Kidney (tissue), 14 donors: Measurements from ENCODE around the gene C9. TPM values are rescaled to one million over a fixed set of nuclear protein-coding genes. Genes with fewer than 3 reads are reported as not detected.
A peak's percentile ranks its signal among the peaks of the same experiment; 100 is the strongest.
"Not testable (repeated sequence)": the region's sequence is repeated elsewhere in the genome, so short reads cannot be mapped to it uniquely, and the experiment has no call there.

ENCODE experiments used
- DNase-seq, 5 donors: peaks; one replicate each; pipeline ENCODE4 v3.0.0-alpha.2; 2013 to 2020
- FAIRE-seq: peaks from 2 replicates; lab custom pipeline; 2012; peaks lifted over from hg19 to GRCh38; lab: Jason Lieb, UNC
- H3K27ac ChIP-seq, 2 donors: one replicate each; pipeline ENCODE4 v1.7.0; 2013; ENCODE audit warnings: low read depth in 2 of 2, low read length in 2 of 2, inconsistent platforms in 1 of 2
- H3K27me3 ChIP-seq: one replicate; pipeline ENCODE4 v1.7.1; 2013; ENCODE audit warnings: low read length, inconsistent platforms; ENCODE audit not compliant: control insufficient read depth, insufficient read depth
- H3K36me3 ChIP-seq, 3 donors: one replicate each; pipeline versions ENCODE4 v1.7.0 to v1.7.1; 2013; ENCODE audit warnings: low read length in 3 of 3, control low read depth in 1 of 3, inconsistent platforms in 1 of 3; ENCODE audit not compliant: insufficient read depth in 3 of 3, control insufficient read depth in 2 of 3
- H3K4me1 ChIP-seq, 3 donors: one replicate each; pipeline versions ENCODE4 v1.7.0 to v1.7.1; 2013; ENCODE audit warnings: low read length in 3 of 3, inconsistent platforms in 1 of 3, low read depth in 1 of 3; ENCODE audit not compliant: control insufficient read depth in 2 of 3, insufficient read depth in 2 of 3
- H3K4me3 ChIP-seq, 3 donors: one replicate each; pipeline versions ENCODE4 v1.7.0 to v1.8.1; 2013; ENCODE audit warnings: low read length in 3 of 3, control low read depth in 1 of 3, inconsistent platforms in 1 of 3
- H3K9ac ChIP-seq, 3 donors: one replicate each; pipeline versions ENCODE4 v1.7.0 to v1.7.1; 2013; ENCODE audit warnings: low read length in 3 of 3, control low read depth in 1 of 3, inconsistent platforms in 1 of 3
- H3K9me3 ChIP-seq, 3 donors: one replicate each; pipeline versions ENCODE4 v1.7.0 to v1.7.1; 2013; ENCODE audit warnings: low read length in 3 of 3, control low read depth in 1 of 3, inconsistent platforms in 1 of 3; ENCODE audit not compliant: control insufficient read depth in 2 of 3, insufficient read depth in 1 of 3
- CTCF ChIP-seq: IDR thresholded peaks from 3 replicates; pipeline ENCODE4 v1.5.1; 2012; ENCODE audit warnings: mild to moderate bottlenecking, moderate library complexity, borderline replicate concordance; ENCODE audit not compliant: insufficient read depth; ENCODE audit errors: extremely low read depth
- intact Hi-C: fragments of 100-400 bp; cut with DNase I; formaldehyde crosslinking; loops from one replicate; pipeline ENCODE4 v1.11.1; 2022
- polyA plus RNA-seq: library from polyadenylated mRNA; stranded (reverse); fragments of 350-450 nt; fragmentation: Illumina TruSeq; extraction: RNeasy Lipid Tissue Mini Kit (QIAGEN cat#74804); gene quantifications from one replicate; pipeline ENCODE4 v1.2.3, GENCODE V29; 2014; ENCODE audit warnings: low read depth, low replicate concordance; ENCODE audit not compliant: insufficient read depth
- total RNA-seq: library from RNA; stranded (reverse); fragmentation: NEBNext Ultra II Directional; extraction: Animal tissue kit (Norgen Biotek cat#: 25700); gene quantifications from one replicate; pipeline ENCODE4 v1.2.1, GENCODE V29; 2021
- donor health status: control.
- donor health status: control.
- donor health status: control.
- donor health status: control.
- donor health status: control.
- donor health status: DM: yes; HTN: yes; CAD: no.
- donor health status: Normal renal cell carcinoma (clear cell type).

C9 gene
- total and polyA plus RNA-seq, 2 donors from 2014 or later, result 1.5 to 4.5 TPM

- no peak overlapping the region for H3K4me3 ChIP-seq
- no peak for FAIRE-seq
- H3K36me3 ChIP-seq, result no peaks in the 10 kb centered on the region
- H3K9ac ChIP-seq, result no peak overlapping the region
- H3K27ac ChIP-seq, result no peak overlapping the region
- no peaks in the 10 kb centered on the region for H3K27me3 ChIP-seq
- H3K4me1 ChIP-seq, result no peaks in the 10 kb centered on the region
- no peak for TF ChIP-seq CTCF
- DNase-seq, result no peak
- intact Hi-C loops, result no loop called here
- no peaks in the 10 kb centered on the region for H3K9me3 ChIP-seq
Observed at GRCh38 chr5:39328731-39329130, 35.6 kb downstream of the C9 start.

- intact Hi-C loops, result no loop called here
- TF ChIP-seq CTCF, result no peak
- H3K4me1 ChIP-seq, result no peaks in the 10 kb centered on the region
- H3K9ac ChIP-seq, result no peak overlapping the region
- H3K9me3 ChIP-seq, result peaks cover 0 to 8% (median 0%) of the 10 kb centered on the region in 3 donors
- H3K4me3 ChIP-seq, result no peak overlapping the region
- no peaks in the 10 kb centered on the region for H3K27me3 ChIP-seq
- no peak overlapping the region for H3K27ac ChIP-seq
- H3K36me3 ChIP-seq, result no peaks in the 10 kb centered on the region
- DNase-seq, result no peak
- FAIRE-seq, result no peak
Observed at GRCh38 chr5:39323542-39323941, 40.8 kb downstream of the C9 start.

GRCh38 chr5:39319395-39319794 lies 44.9 kb downstream of the C9 start:
- intact Hi-C loops, result no loop called here
- H3K4me1 ChIP-seq, result no peaks in the 10 kb centered on the region
- no peak for FAIRE-seq

GRCh38 chr5:39316464-39316863 lies 47.8 kb downstream of the C9 start:
- DNase-seq, intact Hi-C loops, H3K9me3 ChIP-seq, H3K9ac ChIP-seq, H3K4me1 ChIP-seq, H3K4me3 ChIP-seq, FAIRE-seq, H3K36me3 ChIP-seq, H3K27me3 ChIP-seq, H3K27ac ChIP-seq: not testable (repeated sequence)

More at GRCh38 chr5:39319395-39319794, 44.9 kb downstream of the C9 start:
- no peak overlapping the region for H3K4me3 ChIP-seq
- no peak for TF ChIP-seq CTCF
- DNase-seq, result peak in 1 of 5 donors; percentile 18
- H3K27ac ChIP-seq, result no peak overlapping the region
- no peak overlapping the region for H3K9ac ChIP-seq
- no peaks in the 10 kb centered on the region for H3K36me3 ChIP-seq
- no peaks in the 10 kb centered on the region for H3K27me3 ChIP-seq
- H3K9me3 ChIP-seq, result peaks cover 0 to 8% (median 0%) of the 10 kb centered on the region in 3 donors
